H1 (cell line): ENCODE results near the gene HOXD10. TPM values are rescaled to one million over a fixed set of nuclear protein-coding genes. Genes with fewer than 3 reads are reported as not detected.

Source experiments
- CTCF ChIA-PET: fragments of 300-600 bp; sonication (Branson Sonifier 250); formaldehyde crosslinking; loops from one replicate; lab custom pipeline; 2021; ENCODE audit not compliant: partially characterized antibody; lab: Charles Lee
- POLR2A ChIA-PET: fragments of 300-600 bp; sonication (Branson Sonifier 250); formaldehyde crosslinking; loops from one replicate; lab custom pipeline; 2021; ENCODE audit warnings: inconsistent platforms; ENCODE audit not compliant: partially characterized antibody; lab: Charles Lee
- DNase-seq, 2 experiments: peaks; one replicate each; pipeline versions ENCODE4 v3.0.0 to v3.0.0-alpha.2; 2010 to 2022; ENCODE audit warnings: low spot score in 2 of 2, low read depth in 1 of 2, mixed read lengths in 1 of 2
- FAIRE-seq: peaks from 2 replicates; lab custom pipeline; 2011; peaks lifted over from hg19 to GRCh38; lab: Jason Lieb, UNC
- H2AFZ ChIP-seq: 2 replicates; pipeline ENCODE4 v1.8.1; 2012; ENCODE audit warnings: low read length, inconsistent platforms
- H2AK5ac ChIP-seq: 2 replicates; pipeline ENCODE4 v1.6.1; 2013; ENCODE audit warnings: low read depth, low read length
- H2BK120ac ChIP-seq: replicated peaks from 2 replicates; pipeline ENCODE3; 2013; ENCODE audit warnings: low read depth, low read length, inconsistent platforms
- H2BK12ac ChIP-seq: 2 replicates; pipeline ENCODE4 v1.6.1; 2013; ENCODE audit warnings: low read depth, low read length
- H2BK15ac ChIP-seq: 2 replicates; pipeline ENCODE4 v1.6.1; 2013; ENCODE audit warnings: low read length
- H2BK20ac ChIP-seq: 2 replicates; pipeline ENCODE4 v1.6.1; 2013; ENCODE audit warnings: low read length
- H2BK5ac ChIP-seq: 2 replicates; pipeline ENCODE4 v1.6.1; 2013; ENCODE audit warnings: low read depth, low read length
- H3K14ac ChIP-seq: 2 replicates; pipeline ENCODE4 v1.6.1; 2013; ENCODE audit warnings: inconsistent platforms; ENCODE audit not compliant: insufficient read length
- H3K18ac ChIP-seq: 2 replicates; pipeline ENCODE4 v1.6.1; 2013; ENCODE audit warnings: low read length; ENCODE audit errors: extremely low read depth
- H3K23ac ChIP-seq: 2 replicates; pipeline ENCODE4 v1.6.1; 2013; ENCODE audit warnings: inconsistent platforms; ENCODE audit not compliant: insufficient read length
- H3K23me2 ChIP-seq: 2 replicates; pipeline ENCODE4 v1.6.1; 2013; ENCODE audit warnings: low read depth, low read length
- H3K27ac ChIP-seq: 2 replicates; pipeline ENCODE4 v1.6.1; 2011; ENCODE audit warnings: low read depth, low read length, inconsistent platforms
- H3K27me3 ChIP-seq, 4 experiments: replicated peaks in 1 of 4; 1 replicate in 1 of 4; 2 replicates in 3 of 4; pipeline versions ENCODE4 v1.6.1 to v1.8.1; 2011 to 2013; ENCODE audit warnings: low read length in 3 of 4, mild to moderate bottlenecking in 3 of 4, inconsistent platforms in 2 of 4, mixed read lengths in 2 of 4, moderate library complexity in 1 of 4; ENCODE audit not compliant: control insufficient read depth in 3 of 4, insufficient read depth in 3 of 4; ENCODE audit errors: extremely low read depth in 1 of 4
- H3K36me3 ChIP-seq, 4 experiments: 2 replicates each; pipeline versions ENCODE4 v1.6.1 to v1.8.1; 2011 to 2013; ENCODE audit warnings: mild to moderate bottlenecking in 4 of 4, low read length in 3 of 4, moderate library complexity in 2 of 4, control low read depth in 1 of 4, inconsistent platforms in 1 of 4; ENCODE audit not compliant: insufficient read depth in 4 of 4, control insufficient read depth in 2 of 4
- H3K4ac ChIP-seq: replicated peaks from 2 replicates; pipeline ENCODE3; 2013; ENCODE audit warnings: low read length, low read depth, mixed read lengths, inconsistent platforms; ENCODE audit not compliant: insufficient read length
- H3K4me1 ChIP-seq, 4 experiments: replicated peaks in 1 of 4; 1 replicate in 1 of 4; 2 replicates in 3 of 4; pipeline versions ENCODE4 v1.6.1 to v1.8.1; 2011 to 2013; ENCODE audit warnings: low read length in 3 of 4, inconsistent platforms in 2 of 4, mixed read lengths in 1 of 4; ENCODE audit not compliant: insufficient read depth in 4 of 4, control insufficient read depth in 3 of 4
- H3K4me2 ChIP-seq, 2 experiments: 2 replicates each; pipeline versions ENCODE4 v1.6.1 to v1.8.1; 2011 to 2013; ENCODE audit warnings: low read depth in 2 of 2, low read length in 2 of 2, control low read depth in 1 of 2, inconsistent platforms in 1 of 2, mild to moderate bottlenecking in 1 of 2; ENCODE audit not compliant: insufficient read depth in 1 of 2
- H3K4me3 ChIP-seq, 4 experiments: fragments of 200-600, 300-600 bp in 1 of 4; sonication (generic), shearing (Covaris generic), sonication (Bioruptor Twin) in 1 of 4; 2 replicates each; pipeline versions ENCODE4 v1.5.1 to v1.8.1; 2011 to 2016; ENCODE audit warnings: low read length in 4 of 4, low read depth in 3 of 4, control low read depth in 2 of 4, inconsistent platforms in 2 of 4, mild to moderate bottlenecking in 2 of 4, mixed read lengths in 1 of 4, moderate library complexity in 1 of 4; ENCODE audit not compliant: insufficient read depth in 2 of 4; ENCODE audit errors: extremely low read depth in 1 of 4
- H3K56ac ChIP-seq: replicated peaks from 2 replicates; pipeline ENCODE3; 2013; ENCODE audit warnings: low read depth, mild to moderate bottlenecking, mixed read lengths, low read length, inconsistent platforms; ENCODE audit not compliant: insufficient read length
- H3K79me1 ChIP-seq: 2 replicates; pipeline ENCODE4 v1.6.1; 2013; ENCODE audit warnings: low read depth, low read length, control low read depth
- H3K79me2 ChIP-seq, 2 experiments: 2 replicates each; pipeline versions ENCODE4 v1.6.1 to v1.8.1; 2012 to 2013; ENCODE audit warnings: low read length in 2 of 2, mild to moderate bottlenecking in 2 of 2, inconsistent platforms in 1 of 2; ENCODE audit not compliant: insufficient read depth in 2 of 2, control insufficient read depth in 1 of 2
- H3K9ac ChIP-seq, 4 experiments: replicated peaks in 1 of 4; 1 replicate in 1 of 4; 2 replicates in 3 of 4; pipeline versions ENCODE4 v1.6.1 to v1.8.1; 2011 to 2013; ENCODE audit warnings: low read depth in 3 of 4, low read length in 3 of 4, control low read depth in 2 of 4, mild to moderate bottlenecking in 2 of 4, moderate library complexity in 2 of 4, inconsistent platforms in 1 of 4; ENCODE audit errors: extremely low read depth in 1 of 4
- H3K9me3 ChIP-seq, 2 experiments: 2 replicates each; pipeline versions ENCODE4 v1.6.1 to v1.8.1; 2012 to 2013; ENCODE audit warnings: mild to moderate bottlenecking in 2 of 2, moderate library complexity in 2 of 2, control low read depth in 1 of 2, inconsistent platforms in 1 of 2, low read depth in 1 of 2, low read length in 1 of 2, mixed read lengths in 1 of 2; ENCODE audit not compliant: insufficient read depth in 2 of 2
- H4K20me1 ChIP-seq, 2 experiments: replicated peaks in 1 of 2; 2 replicates each; pipeline versions ENCODE3 to v1.8.1; 2011 to 2013; ENCODE audit warnings: inconsistent platforms in 2 of 2, low read length in 2 of 2, mild to moderate bottlenecking in 1 of 2; ENCODE audit not compliant: insufficient read depth in 2 of 2, control insufficient read depth in 1 of 2
- H4K5ac ChIP-seq: 2 replicates; pipeline ENCODE4 v1.6.1; 2013; ENCODE audit warnings: low read length, low read depth, mixed read lengths, inconsistent platforms; ENCODE audit not compliant: insufficient read length
- H4K8ac ChIP-seq: 2 replicates; pipeline ENCODE4 v1.8.0; 2013; ENCODE audit warnings: mild to moderate bottlenecking, moderate library complexity, low read length, inconsistent platforms; ENCODE audit not compliant: insufficient read depth; ENCODE audit errors: extremely low read depth
- H4K91ac ChIP-seq: replicated peaks from 2 replicates; pipeline ENCODE3; 2013; ENCODE audit warnings: low read length, mixed read lengths, inconsistent platforms; ENCODE audit not compliant: insufficient read length
- CEBPB ChIP-seq: IDR thresholded peaks from 2 replicates; pipeline ENCODE4 v1.6.1; 2012; ENCODE audit warnings: low read depth, low read length
- JUN ChIP-seq: IDR thresholded peaks from 2 replicates; pipeline ENCODE4 v1.6.1; 2011; ENCODE audit warnings: low read depth, mild to moderate bottlenecking, improper control_type of control experiment, low read length
- RFX5 ChIP-seq: IDR thresholded peaks from 2 replicates; pipeline ENCODE4 v1.6.1; 2011; ENCODE audit warnings: low read depth, low read length, improper control_type of control experiment, borderline replicate concordance
- RNF2 ChIP-seq: fragments of 200-900, 300-1000 bp; sonication (generic); IDR thresholded peaks from 2 replicates; pipeline ENCODE4 v1.7.1; 2016; ENCODE audit warnings: borderline replicate concordance, low read depth, mild to moderate bottlenecking, antibody characterized with exemption, low read length; ENCODE audit not compliant: poor library complexity, severe bottlenecking; ENCODE audit errors: missing control alignments
- SIX5 ChIP-seq: IDR thresholded peaks from 2 replicates; pipeline ENCODE4 v1.6.1; 2011; ENCODE audit warnings: mild to moderate bottlenecking, low read depth, low read length
- SP2 ChIP-seq: IDR thresholded peaks from 2 replicates; pipeline ENCODE4 v1.6.1; 2012; ENCODE audit warnings: mild to moderate bottlenecking, low read length, inconsistent platforms
- SP4 ChIP-seq: IDR thresholded peaks from 2 replicates; pipeline ENCODE4 v1.6.1; 2012; ENCODE audit warnings: low read length, inconsistent platforms
- TAF7 ChIP-seq: optimal IDR thresholded peaks from 2 replicates; pipeline ENCODE3; 2011; ENCODE audit warnings: low read depth, mild to moderate bottlenecking, inconsistent platforms, low read length, moderate library complexity, borderline replicate concordance
- polyA plus RNA-seq, 7 experiments: library from polyadenylated mRNA; depleted of rRNA in 3 of 7; stranded (reverse) in 5 of 7; unstranded in 2 of 7; fragments of >200 nt in 5 of 7; fragments of 200-250 nt in 2 of 7; gene quantifications; 1 replicate in 5 of 7; 2 replicates in 1 of 7; 4 replicates in 1 of 7; pipeline versions ENCODE4 v1.2.1 to v1.2.3, GENCODE V29; 2011 to 2013; ENCODE audit warnings: missing spikeins in 2 of 7, mixed read lengths in 2 of 7
- total RNA-seq: library from RNA; stranded (reverse); fragmentation: NEBNext Ultra II Directional; extraction: Animal tissue kit (Norgen Biotek cat#: 25700); gene quantifications from 2 replicates; pipeline ENCODE4 v1.2.1, GENCODE V29; 2021
- TF ChIP-seq, protein P1 (sequence below): IDR thresholded peaks from 2 replicates; pipeline ENCODE4 v1.6.1; 2012; ENCODE audit warnings: inconsistent platforms

Gene HOXD10
- total and polyA plus RNA-seq, 2 of the 8 experiments (the other 6 are each of a cell fraction or from before 2014, with no cell fraction given): not detected

DNA sequence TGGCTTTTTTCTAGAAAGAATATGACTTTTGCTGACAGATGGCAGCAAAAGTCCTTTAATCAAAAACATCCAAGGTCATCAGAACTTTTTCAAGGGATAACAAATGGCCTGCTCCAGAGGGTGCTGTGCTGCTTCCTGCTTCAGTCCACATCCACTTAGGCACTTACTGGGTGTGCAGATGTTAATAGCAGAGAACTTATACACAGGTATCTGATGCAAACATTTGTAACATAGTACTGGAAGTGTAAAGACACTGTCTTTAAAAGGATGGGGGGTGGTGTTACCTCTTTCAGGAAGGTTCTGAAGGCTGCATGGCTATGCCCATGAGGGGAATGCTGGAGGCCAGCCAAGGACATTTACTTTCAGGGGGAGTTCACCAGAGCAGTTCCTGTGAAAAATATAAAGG is 18.5 kb downstream of the HOXD10 start:
- Histone ChIP-seq H3K23me2 (peaks cover 3% of the 10 kb centered on the region; the same call in 1 of the 2 replicates), H3K27me3 (peaks cover 93 to 100% (median 98%) of the 10 kb centered on the region in 4 experiments), H2BK5ac (no peak overlapping the region), H2AK5ac (no peak overlapping the region), H4K5ac (no peak overlapping the region), H3K79me2 (no peaks in the 10 kb centered on the region), H3K4ac (no peak overlapping the region), H3K18ac (no peak overlapping the region), H2BK20ac (no peak overlapping the region), H3K27ac (no peak overlapping the region), H3K4me1 (peaks cover 0 to 7% (median 3%) of the 10 kb centered on the region in 4 experiments; a peak in 5 of 7 replicates), H4K91ac (no peak overlapping the region), H3K36me3 (peaks cover 0 to 19% (median 0%) of the 10 kb centered on the region in 4 experiments; a peak in 1 of 8 replicates), H2BK120ac (no peak overlapping the region), H3K23ac (no peak overlapping the region), H3K4me3 (no peak overlapping the region), H3K9ac (no peak overlapping the region), H4K8ac (no peak overlapping the region), H3K9me3 (no peaks in the 10 kb centered on the region), H3K14ac (no peak overlapping the region), H4K20me1 (peaks cover 6 to 30% of the 10 kb centered on the region in 2 experiments), H3K79me1 (no peaks in the 10 kb centered on the region), H3K56ac (no peak overlapping the region), H3K4me2 (no peak overlapping the region; a peak in 1 of 4 replicates), H2BK12ac (no peak overlapping the region), H2AFZ (no peak overlapping the region), H2BK15ac (no peak overlapping the region)
- ChIA-PET CTCF (interaction anchor here (2.5 to 4.5 kb wide), 2 partner anchors 14 to 25 kb away, joined by 14 to 24 read pairs; no protein-coding TSS in a partner anchor), POLR2A (no interaction called here)
- TF ChIP-seq SP4 (no peak), SP2 (no peak), JUN (no peak), SIX5 (no peak), CEBPB (no peak), RFX5 (no peak), TAF7 (no peak), RNF2 (peak; percentile 34)
- TF ChIP-seq, protein P1, sequence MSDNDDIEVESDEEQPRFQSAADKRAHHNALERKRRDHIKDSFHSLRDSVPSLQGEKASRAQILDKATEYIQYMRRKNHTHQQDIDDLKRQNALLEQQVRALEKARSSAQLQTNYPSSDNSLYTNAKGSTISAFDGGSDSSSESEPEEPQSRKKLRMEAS: no peak
- FAIRE-seq (no peak), DNase-seq (peak in 1 of 2 experiments; percentile 33)
